H9 (cell line): Measurements from ENCODE around the gene HPCAL1. TPM values are rescaled to one million over a fixed set of nuclear protein-coding genes. Genes with fewer than 3 reads are reported as not detected.

Experiments used
- DNase-seq: peaks from one replicate; pipeline ENCODE4 v3.0.0-alpha.2; 2017
- H2AFZ ChIP-seq: one replicate; pipeline ENCODE4 v1.6.1; 2013; ENCODE audit warnings: mild to moderate bottlenecking, low read length, control low read depth, moderate library complexity
- H2AK5ac ChIP-seq: 2 replicates; pipeline ENCODE4 v1.6.1; 2013; ENCODE audit warnings: low read length, control low read depth, mixed read lengths; ENCODE audit not compliant: insufficient read length
- H2BK120ac ChIP-seq: one replicate; pipeline ENCODE4 v1.6.1; 2013; ENCODE audit warnings: low read depth, mild to moderate bottlenecking, low read length, control low read depth, inconsistent platforms; ENCODE audit not compliant: poor library complexity, severe bottlenecking
- H2BK12ac ChIP-seq: 2 replicates; pipeline ENCODE4 v1.6.1; 2013; ENCODE audit warnings: low read length, control low read depth, mixed read lengths, low read depth; ENCODE audit not compliant: insufficient read length
- H2BK15ac ChIP-seq: 2 replicates; pipeline ENCODE4 v1.6.1; 2013; ENCODE audit warnings: low read depth, low read length, control low read depth
- H2BK20ac ChIP-seq: one replicate; pipeline ENCODE4 v1.6.1; 2013; ENCODE audit warnings: low read depth, mild to moderate bottlenecking, low read length, control low read depth, inconsistent platforms; ENCODE audit not compliant: poor library complexity, severe bottlenecking
- H2BK5ac ChIP-seq: 2 replicates; pipeline ENCODE4 v1.6.1; 2013; ENCODE audit warnings: low read length, control low read depth, mixed read lengths; ENCODE audit not compliant: insufficient read length
- H3K14ac ChIP-seq: 2 replicates; pipeline ENCODE4 v1.6.1; 2013; ENCODE audit warnings: low read length, control low read depth; ENCODE audit not compliant: insufficient read depth
- H3K18ac ChIP-seq: 2 replicates; pipeline ENCODE4 v1.6.1; 2013; ENCODE audit warnings: low read depth, mild to moderate bottlenecking, mixed read lengths, low read length, control low read depth; ENCODE audit not compliant: insufficient read length
- H3K23ac ChIP-seq: 2 replicates; pipeline ENCODE4 v1.6.1; 2013; ENCODE audit warnings: low read length, control low read depth, mixed read lengths, low read depth; ENCODE audit not compliant: insufficient read length
- H3K23me2 ChIP-seq: 2 replicates; pipeline ENCODE4 v1.6.1; 2013; ENCODE audit warnings: low read depth, mild to moderate bottlenecking, mixed read lengths, low read length, control low read depth; ENCODE audit not compliant: insufficient read length, poor library complexity, severe bottlenecking
- H3K27ac ChIP-seq: 2 replicates; pipeline ENCODE4 v1.5.1; 2013; ENCODE audit warnings: low read length, control low read depth, mixed read lengths, low read depth; ENCODE audit not compliant: insufficient read length
- H3K27me3 ChIP-seq: 2 replicates; pipeline ENCODE4 v1.6.1; 2013; ENCODE audit warnings: low read length, control low read depth, inconsistent platforms; ENCODE audit not compliant: insufficient read depth
- H3K4ac ChIP-seq: 2 replicates; pipeline ENCODE4 v1.6.1; 2013; ENCODE audit warnings: low read depth, mild to moderate bottlenecking, control low read depth, inconsistent platforms, low read length, moderate library complexity
- H3K4me1 ChIP-seq: 2 replicates; pipeline ENCODE4 v1.6.1; 2013; ENCODE audit warnings: low read length, control low read depth, inconsistent platforms; ENCODE audit not compliant: insufficient read depth
- H3K4me2 ChIP-seq: 2 replicates; pipeline ENCODE4 v1.6.1; 2013; ENCODE audit warnings: low read length, control low read depth, mixed read lengths; ENCODE audit not compliant: insufficient read length, insufficient read depth
- H3K56ac ChIP-seq: 2 replicates; pipeline ENCODE4 v1.6.1; 2013; ENCODE audit warnings: low read depth, mild to moderate bottlenecking, mixed read lengths, low read length, control low read depth; ENCODE audit not compliant: insufficient read length
- H3K79me1 ChIP-seq: 2 replicates; pipeline ENCODE4 v1.6.1; 2013; ENCODE audit warnings: low read depth, mild to moderate bottlenecking, moderate library complexity, low read length, control low read depth, inconsistent platforms; ENCODE audit not compliant: insufficient read depth, poor library complexity, severe bottlenecking
- H3K79me2 ChIP-seq: 2 replicates; pipeline ENCODE4 v1.6.1; 2013; ENCODE audit warnings: low read length, control low read depth, inconsistent platforms; ENCODE audit not compliant: insufficient read depth
- H3K9ac ChIP-seq: 2 replicates; pipeline ENCODE4 v1.6.1; 2013; ENCODE audit warnings: low read length, control low read depth, mixed read lengths; ENCODE audit not compliant: insufficient read length; ENCODE audit errors: extremely low read depth
- H3K9me3 ChIP-seq: one replicate; pipeline ENCODE4 v1.6.1; 2013; ENCODE audit warnings: low read depth, low read length, inconsistent platforms; ENCODE audit not compliant: control insufficient read depth
- H3T11ph ChIP-seq: one replicate; pipeline ENCODE4 v1.6.1; 2013; ENCODE audit warnings: mild to moderate bottlenecking, low read length, control low read depth, inconsistent platforms
- H4K20me1 ChIP-seq: one replicate; pipeline ENCODE4 v1.6.1; 2013; ENCODE audit not compliant: control insufficient read depth, insufficient read length, insufficient read depth
- H4K5ac ChIP-seq: 2 replicates; pipeline ENCODE4 v1.6.1; 2013; ENCODE audit warnings: low read depth, mild to moderate bottlenecking, mixed read lengths, low read length, control low read depth; ENCODE audit not compliant: insufficient read length
- H4K8ac ChIP-seq: replicated peaks from 2 replicates; pipeline ENCODE4 v1.6.1; 2013; ENCODE audit warnings: low read length, control low read depth, mixed read lengths, low read depth; ENCODE audit not compliant: insufficient read length
- H4K91ac ChIP-seq: 2 replicates; pipeline ENCODE4 v1.6.1; 2013; ENCODE audit warnings: low read depth, mild to moderate bottlenecking, moderate library complexity, mixed read lengths, low read length, control low read depth; ENCODE audit not compliant: insufficient read length
- H3K27ac Mint-ChIP-seq, 3 experiments: 2 replicates in 2 of 3; 3 replicates in 1 of 3; pipeline ENCODE4 v1.8.0; 2020 to 2021; ENCODE audit warnings: mixed read lengths in 3 of 3, mild to moderate bottlenecking in 1 of 3, moderate library complexity in 1 of 3
- H3K27me3 Mint-ChIP-seq: 2 replicates; pipeline ENCODE4 v1.8.0; 2021; ENCODE audit warnings: low read depth, mild to moderate bottlenecking, moderate library complexity, mixed read lengths
- H3K36me3 Mint-ChIP-seq, 3 experiments: 2 replicates in 2 of 3; 3 replicates in 1 of 3; pipeline ENCODE4 v1.8.0; 2020 to 2021; ENCODE audit warnings: low read depth in 3 of 3, mixed read lengths in 3 of 3; ENCODE audit not compliant: insufficient read depth in 1 of 3
- H3K4me1 Mint-ChIP-seq, 2 experiments: 2 replicates each; pipeline ENCODE4 v1.8.0; 2020; ENCODE audit warnings: mixed read lengths in 2 of 2
- H3K4me3 Mint-ChIP-seq, 2 experiments: 2 replicates in 1 of 2; 3 replicates in 1 of 2; pipeline ENCODE4 v1.8.0; 2020 to 2021; ENCODE audit warnings: mild to moderate bottlenecking in 2 of 2, mixed read lengths in 2 of 2, moderate library complexity in 1 of 2
- H3K9me3 Mint-ChIP-seq, 2 experiments: 2 replicates in 1 of 2; 3 replicates in 1 of 2; pipeline ENCODE4 v1.8.0; 2020; ENCODE audit warnings: mild to moderate bottlenecking in 2 of 2, mixed read lengths in 2 of 2, moderate library complexity in 1 of 2
- WGBS: extraction: QIAGEN DNeasy Blood & Tissue Kit; methylation state at CpG from one replicate; pipeline ENCODE4 v1.1.7; 2013; ENCODE audit warnings: missing lambda C conversion rate, low lambda C conversion rate, mixed read lengths; ENCODE audit not compliant: insufficient read length; ENCODE audit errors: extremely low coverage; 5-methylcytosine and 5-hydroxymethylcytosine counted together
- total RNA-seq: library from RNA; stranded (reverse); gene quantifications from 2 replicates; pipeline ENCODE4 v1.2.1, GENCODE V29; 2021
- TF ChIP-seq, protein P1 (sequence below): fragments of 200-600 bp; sonication (generic); conservative IDR thresholded peaks from 3 replicates; pipeline ENCODE4 v1.8.0; 2021; ENCODE audit warnings: antibody characterized with exemption, mild to moderate bottlenecking

HPCAL1 gene
- total RNA-seq, 1 experiment from 2014 or later, result 4.7 TPM

DNA sequence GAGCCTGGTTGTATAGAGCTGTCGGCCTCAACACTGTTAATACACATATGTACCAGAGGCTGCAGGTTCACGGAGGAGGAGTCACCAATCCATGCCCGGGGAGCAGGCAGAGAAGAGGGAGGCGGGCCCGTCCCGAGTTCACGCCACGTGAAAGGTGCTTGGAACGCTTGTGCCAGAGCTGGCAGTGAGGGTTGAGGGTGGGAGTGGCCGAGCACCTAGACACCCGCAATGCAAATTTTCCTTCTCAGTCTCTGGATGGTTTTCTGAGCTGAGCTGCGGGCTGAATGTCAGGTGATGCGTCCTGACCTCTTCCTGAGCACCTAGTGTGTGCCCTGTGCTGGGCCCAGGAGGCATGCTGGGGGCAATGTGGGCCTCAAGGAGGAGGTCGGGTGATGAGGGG lies 93.2 kb downstream of the HPCAL1 start:
- H3K27ac ChIP-seq, result no peak overlapping the region
- no peaks in the 10 kb centered on the region for H3K9me3 ChIP-seq
- peaks cover 2% of the 10 kb centered on the region for H3K27me3 Mint-ChIP-seq
- H3K56ac ChIP-seq, result no peak overlapping the region
- H3K4me3 Mint-ChIP-seq, result no peak overlapping the region; a peak in 1 of 5 replicates
- H3K4me2 ChIP-seq, result no peak overlapping the region
- H3K27me3 ChIP-seq, result no peaks in the 10 kb centered on the region
- H3K4me1 Mint-ChIP-seq, result peaks cover 21 to 22% of the 10 kb centered on the region in 2 experiments
- H2BK15ac ChIP-seq, result no peak overlapping the region
- peaks cover 3 to 12% of the 10 kb centered on the region in 2 experiments for H3K9me3 Mint-ChIP-seq
- no peaks in the 10 kb centered on the region for H4K20me1 ChIP-seq
- H3K9ac ChIP-seq, result no peak overlapping the region
- H2BK5ac ChIP-seq, result no peak overlapping the region
- peaks cover 0 to 12% (median 9%) of the 10 kb centered on the region in 3 experiments; a peak in 5 of 7 replicates for H3K36me3 Mint-ChIP-seq
- no peak overlapping the region for H4K5ac ChIP-seq
- H4K8ac ChIP-seq, result no peak overlapping the region
- no peak overlapping the region for H3K23ac ChIP-seq
- H3K4ac ChIP-seq, result no peak overlapping the region
- no peaks in the 10 kb centered on the region for H3K79me2 ChIP-seq
- no peak overlapping the region for H2AK5ac ChIP-seq
- no peak overlapping the region for H2BK20ac ChIP-seq
- no peak overlapping the region for H2BK12ac ChIP-seq
- TF ChIP-seq, protein P1, sequence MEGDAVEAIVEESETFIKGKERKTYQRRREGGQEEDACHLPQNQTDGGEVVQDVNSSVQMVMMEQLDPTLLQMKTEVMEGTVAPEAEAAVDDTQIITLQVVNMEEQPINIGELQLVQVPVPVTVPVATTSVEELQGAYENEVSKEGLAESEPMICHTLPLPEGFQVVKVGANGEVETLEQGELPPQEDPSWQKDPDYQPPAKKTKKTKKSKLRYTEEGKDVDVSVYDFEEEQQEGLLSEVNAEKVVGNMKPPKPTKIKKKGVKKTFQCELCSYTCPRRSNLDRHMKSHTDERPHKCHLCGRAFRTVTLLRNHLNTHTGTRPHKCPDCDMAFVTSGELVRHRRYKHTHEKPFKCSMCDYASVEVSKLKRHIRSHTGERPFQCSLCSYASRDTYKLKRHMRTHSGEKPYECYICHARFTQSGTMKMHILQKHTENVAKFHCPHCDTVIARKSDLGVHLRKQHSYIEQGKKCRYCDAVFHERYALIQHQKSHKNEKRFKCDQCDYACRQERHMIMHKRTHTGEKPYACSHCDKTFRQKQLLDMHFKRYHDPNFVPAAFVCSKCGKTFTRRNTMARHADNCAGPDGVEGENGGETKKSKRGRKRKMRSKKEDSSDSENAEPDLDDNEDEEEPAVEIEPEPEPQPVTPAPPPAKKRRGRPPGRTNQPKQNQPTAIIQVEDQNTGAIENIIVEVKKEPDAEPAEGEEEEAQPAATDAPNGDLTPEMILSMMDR, result no peak
- WGBS, result no CpG with 5 or more reads among the region's 14 CpGs
- no peak overlapping the region for H2BK120ac ChIP-seq
- H3K23me2 ChIP-seq, result no peaks in the 10 kb centered on the region
- no peak overlapping the region for H3K27ac Mint-ChIP-seq
- H3K79me1 ChIP-seq, result no peaks in the 10 kb centered on the region
- no peak overlapping the region for H3T11ph ChIP-seq
- no peak overlapping the region for H2AFZ ChIP-seq
- no peak overlapping the region for H3K14ac ChIP-seq
- H3K18ac ChIP-seq, result no peak overlapping the region
- no peak overlapping the region for H4K91ac ChIP-seq
- no peak for DNase-seq
- peaks cover 6% of the 10 kb centered on the region; the same call in 1 of the 2 replicates for H3K4me1 ChIP-seq
